HG03175 (cell line): ENCODE results near the gene TMEM139.
"Not testable (repeated sequence)": the region's sequence is repeated elsewhere in the genome, so short reads cannot be mapped to it uniquely, and the experiment has no call there.

Experiments
- ATAC-seq: cut with Tn5 transposase; IDR thresholded peaks from one replicate; pipeline ENCODE4 v1.9.1; 2021; ENCODE audit warnings: mild to moderate bottlenecking, moderate library complexity; ENCODE audit not compliant: unreplicated experiment

The TMEM139 gene

GRCh38 chr7:143258831-143259230, 25.9 kb upstream of the TMEM139 start:
- peak; percentile 23 for ATAC-seq

- ATAC-seq: no peak
Observed at GRCh38 chr7:143259765-143260164, 25.0 kb upstream of the TMEM139 start.

GRCh38 chr7:143261901-143262300, 22.9 kb upstream of the TMEM139 start:
- ATAC-seq: no peak

DNA sequence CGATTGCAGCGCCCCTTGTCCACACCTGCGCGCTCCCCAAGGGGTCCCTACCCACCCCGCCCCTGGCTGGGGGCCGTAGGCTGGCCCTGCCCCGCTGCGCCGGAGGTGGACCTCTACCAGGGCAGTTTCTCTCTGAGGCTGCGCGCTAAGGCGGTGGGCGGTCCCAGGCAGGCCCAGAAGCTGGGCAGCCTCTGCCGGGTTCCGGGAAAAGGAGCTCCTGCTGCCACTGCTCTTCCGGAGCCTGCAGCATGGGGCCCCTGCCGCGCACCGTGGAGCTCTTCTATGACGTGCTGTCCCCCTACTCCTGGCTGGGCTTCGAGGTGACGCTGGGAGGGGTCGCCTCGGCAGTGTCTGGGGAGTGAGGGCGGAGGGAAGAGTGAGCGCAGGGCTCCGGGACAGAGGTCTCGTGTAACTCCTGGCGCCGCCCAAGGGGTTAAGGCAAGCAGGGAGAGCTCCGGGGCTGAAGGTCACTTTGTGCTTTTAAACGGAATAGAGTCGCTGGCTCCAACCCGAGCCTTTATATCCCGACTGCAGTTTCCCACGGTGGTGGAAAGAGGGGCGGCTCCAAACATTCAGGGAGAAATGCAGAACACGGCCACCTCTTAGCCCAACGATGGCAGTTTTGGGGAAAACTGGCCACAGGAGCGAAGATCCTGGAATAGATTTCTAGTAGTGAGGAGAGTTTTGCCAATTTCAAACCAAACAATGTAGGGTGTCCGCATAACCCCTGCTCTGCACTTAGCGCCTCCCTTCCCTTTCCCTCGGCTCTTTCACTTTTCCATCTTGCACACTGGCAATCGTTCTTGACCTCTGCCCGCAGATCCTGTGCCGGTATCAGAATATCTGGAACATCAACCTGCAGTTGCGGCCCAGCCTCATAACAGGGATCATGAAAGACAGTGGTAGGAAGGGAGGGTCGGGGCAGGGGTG, 21.2 kb upstream of the TMEM139 start, which contains the start of gene GSTK1:
Gene GSTK1 (plus strand): TSS at position 176 of the 930 bp plus-strand sequence. CDS start 73 bp downstream, at position 249.
- peak; percentile 93 for ATAC-seq

GRCh38 chr7:143264196-143264568, 20.6 kb upstream of the TMEM139 start:
- not testable (repeated sequence) for ATAC-seq

GRCh38 chr7:143265017-143265693, 19.6 kb upstream of the TMEM139 start:
- ATAC-seq: no peak

GRCh38 chr7:143269251-143269650, 15.5 kb upstream of the TMEM139 start:
- no peak for ATAC-seq

DNA sequence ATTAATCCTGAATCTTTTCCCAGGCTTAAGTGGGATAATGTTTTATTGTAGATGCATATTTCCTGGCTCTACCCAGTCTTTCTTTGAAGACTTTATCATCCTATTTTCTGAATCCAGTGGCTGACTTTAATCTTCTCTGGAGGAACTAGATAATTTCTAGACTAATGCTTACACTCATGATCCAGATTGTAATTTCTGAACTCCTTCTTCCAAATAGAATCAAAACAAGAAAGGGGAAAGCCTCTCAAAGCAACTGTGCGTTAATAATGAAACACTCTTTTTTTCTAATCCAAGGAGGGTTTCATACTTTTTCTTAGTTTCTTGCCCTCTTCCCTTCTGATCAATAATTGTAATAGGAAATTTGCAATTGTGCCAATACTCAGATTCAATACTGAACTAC, 13.5 kb upstream of the TMEM139 start:
- no peak for ATAC-seq

- ATAC-seq: no peak
Observed at GRCh38 chr7:143272871-143273270, 11.9 kb upstream of the TMEM139 start.

DNA sequence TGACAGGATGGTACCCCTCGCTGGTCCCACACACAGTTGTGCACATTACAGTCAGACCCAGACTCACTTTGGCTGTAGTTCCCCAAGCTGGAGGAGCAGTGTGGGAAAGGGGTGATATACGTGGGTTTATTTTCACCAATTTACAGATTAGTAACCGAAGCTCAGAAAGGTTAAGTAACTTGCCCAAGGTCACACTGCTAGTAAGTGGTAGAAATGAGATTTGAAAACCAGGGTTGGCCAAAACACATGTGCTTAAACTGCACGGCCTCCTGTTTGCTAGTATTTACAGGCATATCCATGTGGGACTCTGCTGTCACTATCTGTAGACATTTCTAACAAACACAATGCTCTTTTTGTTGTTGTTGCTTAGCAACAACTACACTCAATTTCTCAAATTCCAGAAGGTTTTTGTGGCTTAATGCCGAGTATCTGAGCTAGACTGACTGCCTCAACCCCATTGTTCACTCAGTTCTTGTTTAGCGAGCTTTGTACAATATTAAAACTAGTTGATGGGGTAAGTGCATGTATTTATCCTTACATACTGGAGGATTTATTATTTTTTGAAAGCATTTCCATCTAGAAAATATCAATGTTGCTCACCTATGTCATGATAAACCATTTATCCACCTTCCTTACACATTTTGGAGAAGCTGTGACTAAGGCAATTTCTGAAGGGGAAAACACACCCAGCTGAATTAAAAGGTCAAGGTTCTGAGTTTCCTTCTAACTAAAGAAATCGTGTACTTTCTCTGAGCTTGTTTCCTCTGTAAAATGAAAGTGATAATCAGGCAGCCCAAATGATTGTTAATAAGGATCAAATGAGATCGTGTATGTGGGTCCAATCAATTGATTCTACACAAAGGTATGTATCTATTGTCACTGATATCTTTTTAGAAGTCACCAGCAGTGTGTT, 5.3 kb upstream of the TMEM139 start:
- ATAC-seq: no peak

- ATAC-seq: no peak
Observed at GRCh38 chr7:143280160-143280559, 4.6 kb upstream of the TMEM139 start.

DNA sequence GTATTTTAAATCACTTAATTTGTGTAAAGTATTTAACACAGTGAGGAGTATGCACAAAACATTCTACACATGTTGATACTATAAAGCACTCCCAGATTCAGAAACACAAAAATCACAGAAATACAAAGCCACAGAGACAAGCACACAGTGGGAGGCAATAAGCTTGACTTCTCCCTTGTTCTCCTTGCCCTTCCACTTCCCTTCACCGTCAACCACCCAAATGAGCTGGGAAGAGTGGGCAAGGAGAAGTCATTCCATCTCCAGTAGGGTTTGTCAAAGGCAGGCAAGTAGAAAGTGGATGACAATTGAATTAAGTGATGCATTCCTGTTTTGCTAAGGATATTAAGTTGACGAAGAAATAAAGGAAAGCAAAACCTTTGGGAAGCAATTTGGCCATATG, 4.2 kb upstream of the TMEM139 start:
- ATAC-seq: no peak

GRCh38 chr7:143281529-143281928, 3.2 kb upstream of the TMEM139 start:
- no peak for ATAC-seq

- ATAC-seq: no peak
Observed at GRCh38 chr7:143282124-143282523, 2.6 kb upstream of the TMEM139 start.

DNA sequence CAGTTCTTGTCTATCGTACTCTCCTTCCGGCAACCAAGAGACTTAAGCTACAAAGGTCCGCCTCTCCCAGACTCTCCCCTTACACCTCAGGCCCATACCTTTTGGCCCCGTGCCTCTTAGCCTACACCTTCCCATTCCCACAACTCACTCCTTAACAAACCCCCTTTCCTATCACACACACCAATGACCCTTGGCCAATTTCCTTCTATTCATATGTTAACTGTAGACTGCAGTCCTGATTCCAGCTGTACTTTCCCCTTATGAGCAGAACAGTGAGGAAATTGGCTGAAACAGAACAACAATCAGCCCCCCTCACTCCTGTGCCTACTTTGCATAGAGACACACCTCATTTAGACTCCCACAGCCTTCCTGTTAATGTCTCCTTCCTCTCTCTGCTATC, 1.4 kb upstream of the TMEM139 start:
- no peak for ATAC-seq

DNA sequence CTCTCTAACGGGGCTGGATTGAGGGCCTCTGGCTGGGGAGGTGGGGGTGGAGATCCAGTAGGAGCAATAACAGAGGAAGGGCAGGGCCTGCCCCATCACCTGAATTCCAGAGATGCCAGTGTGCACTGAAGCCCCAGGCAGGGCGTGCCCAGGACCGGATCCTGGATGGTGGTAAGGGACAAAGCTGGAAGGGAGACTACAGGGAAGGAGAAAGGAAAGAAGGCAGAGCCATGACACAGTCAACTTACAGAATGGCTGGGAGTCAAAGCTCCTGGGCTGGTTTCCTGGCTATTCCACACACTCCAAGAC, 666 bp downstream of the TMEM139 start:
- ATAC-seq: no peak

GRCh38 chr7:143285806-143286521, 1.2 kb downstream of the TMEM139 start:
- no peak for ATAC-seq

GRCh38 chr7:143286522-143286890, 1.7 kb downstream of the TMEM139 start:
- ATAC-seq: no peak

DNA sequence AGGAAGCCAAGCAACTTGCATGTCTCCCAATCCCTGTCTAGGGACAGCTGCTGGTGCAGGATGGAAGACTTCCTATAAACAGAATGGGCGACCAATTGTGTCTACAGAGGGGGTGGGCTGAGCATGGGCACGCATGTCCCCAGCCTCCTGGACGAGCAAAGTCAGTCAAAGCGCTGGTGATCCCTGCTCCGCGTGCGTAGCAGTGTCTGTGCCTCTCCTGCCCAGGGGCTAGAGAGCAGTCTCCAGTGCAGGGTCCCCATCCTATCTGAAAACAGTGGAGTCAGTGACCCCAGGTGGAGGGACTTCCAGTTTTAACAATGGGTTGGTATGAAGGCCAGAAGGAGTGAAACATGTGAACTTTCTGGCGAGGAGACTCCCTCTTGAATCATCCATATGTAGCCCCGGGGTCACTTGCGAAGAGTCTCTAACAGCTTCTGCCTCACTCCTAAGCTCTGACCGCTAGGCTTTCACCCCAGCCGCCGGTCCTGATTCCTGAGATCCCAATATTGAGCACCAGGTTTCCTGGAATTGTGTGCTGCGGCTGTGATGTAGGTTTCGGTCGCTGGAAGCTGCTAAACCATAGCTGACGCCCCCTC, 2.7 kb downstream of the TMEM139 start:
- ATAC-seq: no peak
